Stomach smooth muscle (tissue), 2 donors: ENCODE measurements around the gene B4GALT1.

Source experiments
- H3K27ac ChIP-seq: one replicate; pipeline ENCODE4 v1.7.0; 2013; ENCODE audit warnings: mild to moderate bottlenecking, low read length, inconsistent platforms
- H3K27me3 ChIP-seq, 2 donors: one replicate each; pipeline ENCODE4 v1.7.0; 2013; ENCODE audit warnings: low read length in 2 of 2; ENCODE audit not compliant: insufficient read depth in 2 of 2, control insufficient read depth in 1 of 2
- H3K36me3 ChIP-seq, 2 donors: one replicate each; pipeline ENCODE4 v1.7.0; 2013; ENCODE audit warnings: low read length in 2 of 2; ENCODE audit not compliant: control insufficient read depth in 2 of 2, insufficient read depth in 2 of 2
- H3K4me1 ChIP-seq: one replicate; pipeline ENCODE4 v1.7.0; 2013; ENCODE audit warnings: low read length; ENCODE audit not compliant: control insufficient read depth, insufficient read depth
- H3K4me3 ChIP-seq, 2 donors: one replicate each; pipeline ENCODE4 v1.7.0; 2013; ENCODE audit warnings: low read length in 2 of 2
- H3K9ac ChIP-seq, 2 donors: one replicate each; pipeline ENCODE4 v1.7.0; 2013; ENCODE audit warnings: low read length in 2 of 2, mild to moderate bottlenecking in 1 of 2
- H3K9me3 ChIP-seq, 2 donors: one replicate each; pipeline ENCODE4 v1.7.0; 2013; ENCODE audit warnings: low read length in 2 of 2; ENCODE audit not compliant: control insufficient read depth in 2 of 2
- donor health status: healthy.
- donor health status: Pancreatic carcinoma.

The B4GALT1 gene

DNA sequence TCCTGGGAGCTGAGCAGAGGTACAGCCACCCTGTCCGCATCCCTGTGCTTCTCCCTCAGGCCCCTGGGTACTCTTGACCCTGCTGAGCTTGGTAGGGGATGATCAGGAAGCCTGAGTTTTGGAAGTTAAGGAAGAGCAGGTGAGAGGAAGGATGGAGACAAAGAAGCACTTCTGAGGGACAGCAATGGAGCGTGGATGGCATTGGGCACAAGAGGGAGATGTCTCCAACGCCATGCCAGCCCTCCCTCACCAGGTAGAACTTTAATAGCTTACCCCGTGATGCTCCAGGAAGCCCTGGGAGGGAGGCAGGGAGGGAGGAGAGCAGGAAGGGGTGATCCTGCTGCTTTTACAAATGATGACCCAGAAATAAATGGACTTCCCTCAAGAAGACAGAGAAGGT, 60.8 kb downstream of the B4GALT1 start:
- Histone ChIP-seq H3K4me1 (peaks cover 9% of the 10 kb centered on the region), H3K36me3 (peaks cover 0 to 2% of the 10 kb centered on the region in 2 donors), H3K9ac (no peak overlapping the region), H3K9me3 (no peaks in the 10 kb centered on the region), H3K27me3 (no peaks in the 10 kb centered on the region), H3K27ac (no peak overlapping the region), H3K4me3 (no peak overlapping the region)

GRCh38 chr9:33105959-33106358, 61.2 kb downstream of the B4GALT1 start:
- H3K9me3 ChIP-seq: no peaks in the 10 kb centered on the region
- no peak overlapping the region for H3K9ac ChIP-seq
- H3K27me3 ChIP-seq: no peaks in the 10 kb centered on the region
- H3K4me1 ChIP-seq: peaks cover 9% of the 10 kb centered on the region
- peaks cover 0 to 2% of the 10 kb centered on the region in 2 donors for H3K36me3 ChIP-seq
- H3K4me3 ChIP-seq: no peak overlapping the region
- no peak overlapping the region for H3K27ac ChIP-seq

DNA sequence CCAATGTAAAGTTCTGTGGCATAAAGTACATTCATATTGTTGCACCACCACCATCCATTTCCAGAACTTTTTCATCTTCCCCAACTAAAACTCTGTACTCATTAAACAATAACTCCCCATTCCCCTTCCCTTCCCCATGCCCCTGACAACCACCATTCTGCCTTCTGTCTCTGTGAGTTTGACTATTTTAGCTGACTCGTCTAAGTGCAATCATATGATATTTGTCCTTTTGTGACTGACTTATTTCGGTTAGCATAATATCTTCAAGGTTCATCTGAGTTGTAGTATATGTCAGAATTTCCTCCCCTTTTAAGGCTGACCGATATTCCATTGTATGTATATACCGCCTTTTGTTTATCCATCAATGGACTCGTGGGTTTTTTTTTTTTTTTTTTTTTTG, 61.6 kb downstream of the B4GALT1 start:
- H3K36me3 ChIP-seq: peaks cover 0 to 2% of the 10 kb centered on the region in 2 donors
- H3K4me1 ChIP-seq: peaks cover 9% of the 10 kb centered on the region
- no peak overlapping the region for H3K9ac ChIP-seq
- no peaks in the 10 kb centered on the region for H3K9me3 ChIP-seq
- H3K27ac ChIP-seq: no peak overlapping the region
- H3K27me3 ChIP-seq: no peaks in the 10 kb centered on the region
- H3K4me3 ChIP-seq: no peak overlapping the region

GRCh38 chr9:33104401-33104800, 62.7 kb downstream of the B4GALT1 start:
- H3K9ac ChIP-seq: no peak overlapping the region
- H3K27ac ChIP-seq: no peak overlapping the region
- peaks cover 9% of the 10 kb centered on the region for H3K4me1 ChIP-seq
- no peaks in the 10 kb centered on the region for H3K27me3 ChIP-seq
- no peaks in the 10 kb centered on the region for H3K36me3 ChIP-seq
- H3K4me3 ChIP-seq: no peak overlapping the region
- no peaks in the 10 kb centered on the region for H3K9me3 ChIP-seq

GRCh38 chr9:33103501-33104281, 63.4 kb downstream of the B4GALT1 start:
- Histone ChIP-seq H3K9ac (no peak overlapping the region), H3K4me3 (no peak overlapping the region), H3K27ac (no peak overlapping the region), H3K36me3 (no peaks in the 10 kb centered on the region), H3K9me3 (no peaks in the 10 kb centered on the region), H3K27me3 (no peaks in the 10 kb centered on the region), H3K4me1 (peaks cover 9% of the 10 kb centered on the region)

DNA sequence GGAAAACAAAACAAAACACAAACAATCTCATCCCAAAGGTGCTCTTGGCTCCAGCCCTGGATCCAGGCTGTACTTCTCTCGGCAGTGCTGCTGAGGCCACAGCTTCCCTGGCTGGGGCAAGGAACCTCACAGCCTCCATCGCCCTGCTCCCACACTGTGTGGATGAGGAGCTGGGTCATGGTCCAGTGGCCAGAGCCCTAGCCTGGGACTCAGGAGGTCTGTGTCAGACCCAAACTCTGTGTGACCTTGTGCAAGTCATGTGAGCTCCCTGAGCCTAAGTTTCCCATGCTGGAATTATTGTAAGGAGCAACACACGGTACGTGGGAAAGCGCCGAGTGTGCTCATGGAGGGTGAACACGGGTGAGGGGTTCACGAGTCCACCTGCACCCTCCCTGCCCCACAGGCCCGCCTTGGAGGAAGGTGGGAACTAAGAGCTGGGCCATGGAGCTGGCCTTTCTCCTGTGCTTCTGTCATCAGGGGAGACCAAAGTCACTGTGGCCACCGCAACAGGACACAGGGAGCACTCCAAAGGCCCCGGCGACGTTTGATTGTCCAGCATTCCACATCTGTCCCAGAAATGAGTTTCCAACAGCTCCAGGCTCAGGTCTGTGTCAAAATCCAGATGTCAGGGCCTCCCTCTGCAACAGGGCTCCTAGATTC, 64.5 kb downstream of the B4GALT1 start:
- Histone ChIP-seq H3K36me3 (no peaks in the 10 kb centered on the region), H3K9ac (no peak overlapping the region), H3K4me3 (no peak overlapping the region), H3K27me3 (no peaks in the 10 kb centered on the region), H3K27ac (no peak overlapping the region), H3K9me3 (no peaks in the 10 kb centered on the region), H3K4me1 (peaks cover 9% of the 10 kb centered on the region)

GRCh38 chr9:33101104-33101951, 65.8 kb downstream of the B4GALT1 start:
- Histone ChIP-seq H3K27me3 (no peaks in the 10 kb centered on the region), H3K9me3 (no peaks in the 10 kb centered on the region), H3K36me3 (no peaks in the 10 kb centered on the region), H3K4me1 (peaks cover 2% of the 10 kb centered on the region), H3K4me3 (no peak overlapping the region), H3K27ac (no peak overlapping the region), H3K9ac (no peak overlapping the region)

GRCh38 chr9:33099754-33100153, 67.4 kb downstream of the B4GALT1 start:
- no peak overlapping the region for H3K4me3 ChIP-seq
- H3K4me1 ChIP-seq: no peaks in the 10 kb centered on the region
- no peaks in the 10 kb centered on the region for H3K36me3 ChIP-seq
- no peak overlapping the region for H3K9ac ChIP-seq
- no peaks in the 10 kb centered on the region for H3K27me3 ChIP-seq
- no peaks in the 10 kb centered on the region for H3K9me3 ChIP-seq
- H3K27ac ChIP-seq: no peak overlapping the region

DNA sequence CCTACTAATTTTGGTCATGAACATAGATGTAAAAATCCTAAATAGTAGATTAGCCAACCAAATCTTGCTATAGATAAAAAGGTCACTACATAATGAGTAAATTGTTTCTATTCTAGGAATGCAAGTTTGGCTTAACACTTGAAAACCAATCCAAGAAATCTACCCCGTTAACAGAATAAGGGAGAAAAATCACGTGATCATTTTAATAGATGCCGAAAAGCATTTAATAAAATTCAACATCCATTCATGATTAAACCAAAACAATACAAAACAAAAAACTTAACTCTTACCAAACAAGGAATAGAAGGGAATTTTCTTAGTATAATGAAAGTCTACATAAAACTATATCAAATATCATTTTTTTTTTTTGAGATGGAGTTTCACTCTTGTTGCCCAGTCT, 69.9 kb downstream of the B4GALT1 start:
- no peaks in the 10 kb centered on the region for H3K4me1 ChIP-seq
- H3K4me3 ChIP-seq: no peak overlapping the region
- no peaks in the 10 kb centered on the region for H3K9me3 ChIP-seq
- H3K9ac ChIP-seq: no peak overlapping the region
- no peaks in the 10 kb centered on the region for H3K36me3 ChIP-seq
- no peaks in the 10 kb centered on the region for H3K27me3 ChIP-seq
- no peak overlapping the region for H3K27ac ChIP-seq

- H3K36me3 ChIP-seq: no peaks in the 10 kb centered on the region
These were observed 74.5 kb downstream of the B4GALT1 start for GRCh38 chr9:33092634-33093033.

More at GRCh38 chr9:33092634-33093033, 74.5 kb downstream of the B4GALT1 start:
- no peak overlapping the region for H3K27ac ChIP-seq
- no peaks in the 10 kb centered on the region for H3K4me1 ChIP-seq
- H3K27me3 ChIP-seq: no peaks in the 10 kb centered on the region
- no peak overlapping the region for H3K9ac ChIP-seq
- no peak overlapping the region for H3K4me3 ChIP-seq
- no peaks in the 10 kb centered on the region for H3K9me3 ChIP-seq
